Fibroblast of skin of scalp (primary cell): ENCODE data around the gene PHACTR3.
"Not testable (repeated sequence)": the region's sequence is repeated elsewhere in the genome, so short reads cannot be mapped to it uniquely, and the experiment has no call there.

Experiments
- DNase-seq: peaks from one replicate; pipeline ENCODE4 v3.0.0-alpha.2; 2013

Gene PHACTR3

DNA sequence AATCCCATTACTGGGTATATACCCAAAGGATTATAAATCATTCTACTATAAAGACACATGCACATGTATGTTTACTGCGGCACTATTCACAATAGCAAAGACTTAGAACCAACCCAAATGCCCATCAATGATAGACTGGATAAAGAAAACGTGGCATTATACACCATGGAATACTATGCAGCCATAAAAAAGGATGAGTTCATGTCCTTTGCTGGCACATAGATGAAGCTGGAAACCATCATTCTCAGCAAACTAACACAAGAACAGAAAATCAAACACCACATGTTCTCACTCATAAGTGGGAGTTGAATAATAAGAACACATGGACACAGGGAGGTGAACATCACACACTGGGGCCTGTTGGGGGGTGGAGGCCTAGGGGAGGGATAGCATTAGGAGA lies 285.7 kb downstream of the PHACTR3 start:
- not testable (repeated sequence) for DNase-seq

- DNase-seq = no peak
These were observed 287.2 kb downstream of the PHACTR3 start for GRCh38 chr20:59891581-59891980.

GRCh38 chr20:59895908-59896307 lies 291.6 kb downstream of the PHACTR3 start:
- DNase-seq = no peak
